ENCODE data around the gene SLK.

The SLK gene

GRCh38 chr10:104046651-104047050, 79.7 kb downstream of the SLK start:
- DNase-seq = no peak
- no peak for TF ChIP-seq CTCF (IDR thresholded peaks at IDR 0.05; ENCODE audit: low read depth, low read length)
- Histone ChIP-seq H3K4me3 (ENCODE audit: low read depth, low read length) (no peak overlapping the region), H3K4me1 (no peaks in the 10 kb centered on the region), H3K27me3 (no peaks in the 10 kb centered on the region), H3K36me3 (no peaks in the 10 kb centered on the region), H3K9me3 (no peaks in the 10 kb centered on the region)

- H3K4me1 ChIP-seq = no peaks in the 10 kb centered on the region
- H3K27me3 ChIP-seq = no peaks in the 10 kb centered on the region
- H3K4me3 ChIP-seq (ENCODE audit: low read depth, low read length) = no peak overlapping the region
- no peaks in the 10 kb centered on the region for H3K9me3 ChIP-seq
- DNase-seq = no peak
- no peak for TF ChIP-seq CTCF (IDR thresholded peaks at IDR 0.05; ENCODE audit: low read depth, low read length)
- no peaks in the 10 kb centered on the region for H3K36me3 ChIP-seq
Observed at GRCh38 chr10:104049504-104050250, 82.7 kb downstream of the SLK start.

GRCh38 chr10:104052431-104052830, 85.5 kb downstream of the SLK start:
- Histone ChIP-seq H3K4me1 (no peaks in the 10 kb centered on the region), H3K9me3 (no peaks in the 10 kb centered on the region), H3K36me3 (no peaks in the 10 kb centered on the region), H3K27me3 (no peaks in the 10 kb centered on the region), H3K4me3 (ENCODE audit: low read depth, low read length) (no peak overlapping the region)
- no peak for TF ChIP-seq CTCF (IDR thresholded peaks at IDR 0.05; ENCODE audit: low read depth, low read length)
- no peak for DNase-seq

- Histone ChIP-seq H3K4me3 (ENCODE audit: low read depth, low read length) (no peak overlapping the region), H3K27me3 (no peaks in the 10 kb centered on the region), H3K4me1 (no peaks in the 10 kb centered on the region), H3K36me3 (no peaks in the 10 kb centered on the region), H3K9me3 (no peaks in the 10 kb centered on the region)
- DNase-seq = no peak
- no peak for TF ChIP-seq CTCF (IDR thresholded peaks at IDR 0.05; ENCODE audit: low read depth, low read length)
Observed at GRCh38 chr10:104053201-104053600, 86.3 kb downstream of the SLK start.

- no peak for TF ChIP-seq CTCF (IDR thresholded peaks at IDR 0.05; ENCODE audit: low read depth, low read length)
- H3K4me3 ChIP-seq (ENCODE audit: low read depth, low read length) = no peak overlapping the region
Observed at GRCh38 chr10:104054430-104054829, 87.5 kb downstream of the SLK start.

GRCh38 chr10:104056619-104057273, 89.8 kb downstream of the SLK start:
- Histone ChIP-seq H3K27me3 (no peaks in the 10 kb centered on the region), H3K4me1 (no peaks in the 10 kb centered on the region), H3K36me3 (no peaks in the 10 kb centered on the region), H3K4me3 (ENCODE audit: low read depth, low read length) (no peak overlapping the region), H3K9me3 (no peaks in the 10 kb centered on the region)
- no peak for TF ChIP-seq CTCF (IDR thresholded peaks at IDR 0.05; ENCODE audit: low read depth, low read length)
- DNase-seq = no peak

More at GRCh38 chr10:104054430-104054829, 87.5 kb downstream of the SLK start:
- H3K9me3 ChIP-seq = no peaks in the 10 kb centered on the region
- no peaks in the 10 kb centered on the region for H3K27me3 ChIP-seq
- no peaks in the 10 kb centered on the region for H3K36me3 ChIP-seq
- H3K4me1 ChIP-seq = no peaks in the 10 kb centered on the region
- DNase-seq = no peak
